HS-5 (cell line): ENCODE data around the gene EXOC7.
A peak's percentile ranks its signal among the peaks of the same experiment; 100 is the strongest.

Source experiments
- DNase-seq: peaks from one replicate; pipeline ENCODE4 v3.0.0-alpha.2; 2012; ENCODE audit warnings: low read depth

The EXOC7 gene, protein sequence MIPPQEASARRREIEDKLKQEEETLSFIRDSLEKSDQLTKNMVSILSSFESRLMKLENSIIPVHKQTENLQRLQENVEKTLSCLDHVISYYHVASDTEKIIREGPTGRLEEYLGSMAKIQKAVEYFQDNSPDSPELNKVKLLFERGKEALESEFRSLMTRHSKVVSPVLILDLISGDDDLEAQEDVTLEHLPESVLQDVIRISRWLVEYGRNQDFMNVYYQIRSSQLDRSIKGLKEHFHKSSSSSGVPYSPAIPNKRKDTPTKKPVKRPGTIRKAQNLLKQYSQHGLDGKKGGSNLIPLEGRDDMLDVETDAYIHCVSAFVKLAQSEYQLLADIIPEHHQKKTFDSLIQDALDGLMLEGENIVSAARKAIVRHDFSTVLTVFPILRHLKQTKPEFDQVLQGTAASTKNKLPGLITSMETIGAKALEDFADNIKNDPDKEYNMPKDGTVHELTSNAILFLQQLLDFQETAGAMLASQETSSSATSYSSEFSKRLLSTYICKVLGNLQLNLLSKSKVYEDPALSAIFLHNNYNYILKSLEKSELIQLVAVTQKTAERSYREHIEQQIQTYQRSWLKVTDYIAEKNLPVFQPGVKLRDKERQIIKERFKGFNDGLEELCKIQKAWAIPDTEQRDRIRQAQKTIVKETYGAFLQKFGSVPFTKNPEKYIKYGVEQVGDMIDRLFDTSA

DNA sequence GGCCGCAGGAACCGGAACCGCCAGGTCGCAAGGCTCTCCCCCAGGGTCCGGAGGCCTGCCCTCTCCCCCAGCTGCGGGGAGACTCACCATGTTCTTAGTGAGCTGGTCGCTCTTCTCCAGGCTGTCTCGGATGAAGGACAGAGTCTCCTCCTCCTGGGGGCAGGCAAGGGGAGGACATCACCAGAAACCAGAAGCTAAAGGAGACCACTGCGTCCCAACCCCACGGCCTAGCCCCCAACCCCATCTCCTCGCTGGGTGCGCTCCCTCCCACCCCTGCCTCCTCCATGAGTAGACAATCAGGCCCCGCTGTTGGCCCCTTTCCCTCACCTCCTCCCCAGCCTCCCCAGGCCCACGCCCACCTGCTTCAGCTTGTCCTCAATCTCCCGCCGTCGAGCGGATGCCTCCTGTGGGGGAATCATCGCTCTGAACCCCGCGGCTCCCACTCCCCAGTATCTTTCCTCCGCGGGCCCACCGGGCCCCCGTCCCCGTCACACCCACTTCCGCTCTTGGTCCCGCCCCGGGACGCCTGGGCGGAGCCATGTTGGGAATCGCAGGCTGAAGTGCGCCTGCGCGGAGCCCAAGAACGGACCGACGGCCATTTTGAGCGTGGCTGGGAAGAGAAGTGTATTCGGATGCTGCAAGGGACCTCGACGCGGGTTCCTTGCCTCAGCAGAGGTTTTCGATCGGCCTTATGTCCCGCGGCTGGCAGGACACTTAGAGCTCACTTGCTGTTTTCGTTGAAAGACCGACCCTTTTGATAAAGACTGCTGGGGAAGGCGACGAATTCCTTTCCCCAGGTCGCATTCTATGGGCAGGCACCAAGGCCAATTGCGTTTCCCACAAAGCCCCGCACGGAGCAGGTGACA lies at the start of gene EXOC7:
EXOC7 (minus strand) TSS at position 514 of the 866 bp plus-strand sequence; CDS start at position 419, 95 bp downstream.
- peak; percentile 64 for DNase-seq

DNA sequence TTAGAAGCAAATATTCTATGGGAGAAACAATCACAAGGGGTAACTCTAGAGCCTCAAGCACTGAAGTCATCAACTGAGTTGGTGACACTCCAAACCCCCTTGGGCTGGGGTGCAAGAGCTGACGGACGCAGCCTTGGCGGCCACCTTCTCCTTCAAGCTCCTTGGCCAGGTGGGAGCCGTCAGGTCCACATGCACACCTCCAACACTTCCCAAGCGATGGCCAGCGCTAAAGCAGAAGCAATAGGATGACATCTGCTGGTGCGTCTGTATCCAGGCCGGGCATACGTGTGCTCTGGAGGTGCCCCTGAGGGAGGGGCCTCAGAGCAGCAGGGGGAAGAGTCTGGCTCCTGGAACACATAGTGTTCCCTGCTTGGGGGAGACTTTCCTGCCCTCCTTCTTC lies 49.6 kb upstream of the EXOC7 start:
- DNase-seq: no peak

- no peak for DNase-seq
Observed at GRCh38 chr17:76152591-76152990, 49.0 kb upstream of the EXOC7 start.

GRCh38 chr17:76151896-76152454 lies 48.4 kb upstream of the EXOC7 start:
- no peak for DNase-seq

DNA sequence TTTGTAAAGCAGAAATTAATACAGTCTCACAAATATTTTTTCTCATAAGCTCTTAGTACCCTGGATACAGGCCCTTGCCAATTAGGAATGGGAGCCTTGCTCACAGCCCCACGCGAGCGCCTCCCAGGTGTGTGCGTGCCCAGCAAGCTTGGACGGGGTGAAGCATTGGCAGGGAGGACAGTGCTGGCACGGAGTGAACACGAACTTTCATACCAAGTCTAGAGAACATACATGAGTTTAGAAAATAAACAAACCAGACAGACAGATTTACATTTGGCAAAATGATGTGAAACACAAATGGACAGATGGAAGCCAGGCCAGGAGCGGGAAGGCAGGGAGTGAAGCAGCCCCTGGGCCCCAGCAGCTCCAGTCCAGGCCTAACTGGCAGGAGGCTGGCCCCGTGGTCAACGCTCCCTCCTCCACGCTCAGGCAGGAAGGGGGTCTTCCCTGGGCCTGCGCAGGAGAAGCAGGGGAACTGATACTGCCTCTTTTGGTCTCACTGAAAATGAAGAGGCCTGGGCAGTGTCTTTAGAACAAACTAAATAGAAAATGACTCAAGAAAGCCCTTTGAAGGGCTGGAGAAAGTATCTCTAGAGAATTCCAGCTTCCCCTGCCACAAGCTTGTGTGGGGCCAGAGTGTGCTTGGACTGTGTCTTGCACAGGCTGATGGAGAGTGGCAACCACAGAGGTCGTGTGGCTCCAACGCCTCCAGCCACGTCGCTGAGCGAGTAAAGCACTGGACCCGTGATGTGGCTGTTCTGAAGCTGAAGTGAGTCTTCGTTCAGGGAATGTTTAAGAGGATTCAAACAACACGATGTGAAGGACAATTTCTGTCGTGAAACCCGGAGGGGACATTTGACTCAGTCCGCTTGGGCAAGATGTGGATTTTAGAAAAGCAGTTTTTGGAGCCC lies 47.4 kb upstream of the EXOC7 start:
- no peak for DNase-seq

GRCh38 chr17:76149214-76149613 lies 45.6 kb upstream of the EXOC7 start:
- DNase-seq: no peak

DNA sequence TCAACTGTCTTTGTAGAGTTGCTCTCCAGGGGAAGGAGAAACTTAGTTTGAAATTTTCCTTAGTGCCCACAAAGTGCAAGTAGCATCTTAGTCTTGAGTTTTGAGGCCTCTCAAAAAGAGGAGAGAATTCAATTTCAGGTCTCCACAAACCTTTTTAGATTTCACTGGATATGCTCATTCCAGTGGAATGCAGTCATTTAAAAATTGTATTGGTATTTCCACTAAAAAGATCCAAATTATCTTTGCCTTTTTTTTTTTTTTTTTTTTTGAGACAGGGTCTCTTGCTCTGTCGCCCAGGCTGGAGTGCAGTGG lies 44.4 kb upstream of the EXOC7 start:
- no peak for DNase-seq

DNA sequence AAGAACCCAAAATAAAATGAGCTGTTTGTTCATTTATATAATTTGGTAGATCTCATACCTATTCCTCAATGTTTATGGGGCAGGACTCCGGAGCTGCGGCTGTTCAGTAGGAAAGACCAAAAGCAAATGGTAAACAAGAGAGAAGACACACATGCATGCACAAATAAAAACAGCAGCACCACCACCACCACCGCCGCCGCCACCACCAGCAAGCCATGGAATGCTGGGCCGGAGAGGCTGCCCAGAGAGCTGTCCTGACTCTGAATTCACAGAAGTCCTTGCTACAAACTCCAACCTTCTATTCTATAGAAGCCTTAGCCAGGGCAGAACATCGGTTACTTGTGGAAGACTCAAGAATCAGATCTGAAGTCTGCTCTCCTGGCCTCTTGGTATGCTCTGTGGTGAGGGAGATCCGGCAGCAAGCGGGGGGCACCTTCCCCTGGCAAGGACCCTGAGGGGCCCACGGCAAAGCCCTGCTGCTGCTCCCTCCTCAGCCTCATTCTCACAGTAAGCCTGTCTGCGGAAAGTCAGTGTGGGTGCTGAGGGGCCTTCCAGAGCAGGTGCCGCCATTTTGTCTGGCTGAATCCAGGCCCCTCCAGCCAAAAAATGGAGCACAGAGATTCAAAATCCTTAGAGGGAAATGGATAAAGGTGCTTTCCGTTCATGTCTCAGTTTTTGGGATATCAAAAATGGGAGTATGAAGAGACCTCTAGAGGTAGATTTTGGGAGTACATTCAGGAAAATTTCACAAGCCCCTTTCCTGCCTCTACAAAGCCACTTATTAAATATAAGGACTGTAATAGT lies 43.8 kb upstream of the EXOC7 start:
- no peak for DNase-seq

GRCh38 chr17:76146053-76146851 lies 42.7 kb upstream of the EXOC7 start:
- no peak for DNase-seq

DNA sequence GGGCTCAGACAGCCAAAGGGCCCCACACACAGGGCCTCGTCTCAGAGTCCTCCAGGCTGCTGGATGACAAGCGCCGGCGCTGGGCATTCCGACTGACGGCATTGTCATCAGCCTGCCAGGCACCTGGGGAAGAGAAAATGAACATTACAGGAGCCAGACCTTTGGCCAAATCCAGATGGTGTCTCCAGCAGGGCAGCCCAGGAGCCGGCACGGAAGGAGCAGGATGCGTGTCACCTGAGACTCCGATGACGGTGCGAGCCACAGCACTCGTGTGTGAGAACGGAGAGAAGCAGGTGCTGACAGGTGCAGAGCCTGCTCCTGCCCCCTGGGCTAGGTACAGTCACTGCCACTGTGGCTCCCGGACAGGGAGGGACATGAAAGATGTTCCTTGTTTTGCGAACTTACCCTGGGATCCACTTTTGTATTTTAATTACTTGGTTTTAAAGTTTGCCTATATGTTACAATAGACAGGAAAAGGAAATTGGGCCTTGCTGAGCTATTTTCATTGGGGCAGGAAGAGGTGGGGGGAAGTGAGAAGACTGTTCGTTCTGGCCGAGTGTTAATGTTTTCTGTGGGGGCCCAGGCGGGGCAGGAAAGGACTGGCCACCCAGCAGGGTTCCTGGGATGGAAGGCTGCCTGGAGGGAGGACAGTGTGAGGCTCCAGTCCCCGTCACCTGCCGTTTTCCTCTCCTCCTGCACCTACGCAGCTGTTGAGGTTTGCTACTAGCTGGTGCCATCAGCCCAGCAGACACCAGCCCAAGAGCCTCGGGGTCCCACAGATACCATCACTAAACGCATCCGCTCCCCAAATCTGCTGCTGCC lies 41.9 kb upstream of the EXOC7 start:
- DNase-seq: no peak

- no peak for DNase-seq
Observed at GRCh38 chr17:76142585-76143041, 39.0 kb upstream of the EXOC7 start.

- DNase-seq: no peak
Observed at GRCh38 chr17:76142039-76142584, 38.5 kb upstream of the EXOC7 start.

- peak; percentile 44 for DNase-seq
Observed at GRCh38 chr17:76141212-76142038, 37.8 kb upstream of the EXOC7 start, which contains the start of gene FOXJ1. Gene FOXJ1 (minus strand): TSS chr17:76141245. CDS start chr17:76140395, 850 bp downstream.

- no peak for DNase-seq
Observed at GRCh38 chr17:76140661-76141211, 37.1 kb upstream of the EXOC7 start.

- DNase-seq: no peak
Observed at GRCh38 chr17:76139801-76140660, 36.4 kb upstream of the EXOC7 start.
